Smooth muscle cell (in vitro differentiated cells): ENCODE data around the gene ARHGAP26. TPM values are rescaled to one million over a fixed set of nuclear protein-coding genes. Genes with fewer than 3 reads are reported as not detected.

Experiments
- DNase-seq: peaks from one replicate; lab custom pipeline; 2025; ENCODE audit not compliant: unreplicated experiment; lab: John Stamatoyannopoulos, UW
- H2AFZ ChIP-seq: fragments of 200-600 bp; sonication (generic); 2 replicates; pipeline ENCODE4 v1.6.0; 2016; ENCODE audit warnings: antibody characterized with exemption, low read depth, mild to moderate bottlenecking
- H3F3A ChIP-seq: fragments of 200-600 bp; sonication (generic); 2 replicates; pipeline ENCODE4 v1.6.0; 2017; ENCODE audit warnings: antibody characterized with exemption, low read depth
- H3K27ac ChIP-seq: fragments of 200-600 bp; sonication (generic); 2 replicates; pipeline ENCODE4 v1.5.1; 2016; ENCODE audit warnings: low read depth, mild to moderate bottlenecking
- H3K27me3 ChIP-seq: fragments of 200-600 bp; sonication (generic); 2 replicates; pipeline ENCODE4 v1.6.1; 2016; ENCODE audit warnings: low read depth, mild to moderate bottlenecking
- H3K36me3 ChIP-seq: fragments of 200-600 bp; sonication (generic); 2 replicates; pipeline ENCODE4 v1.5.1; 2016; ENCODE audit warnings: low read depth
- H3K4me1 ChIP-seq: fragments of 200-600 bp; sonication (generic); 2 replicates; pipeline ENCODE4 v1.5.1; 2016; ENCODE audit warnings: low read depth
- H3K4me2 ChIP-seq: fragments of 200-600 bp; sonication (generic); 2 replicates; pipeline ENCODE4 v1.6.0; 2016; ENCODE audit warnings: mild to moderate bottlenecking
- H3K4me3 ChIP-seq: fragments of 200-600 bp; sonication (generic); 2 replicates; pipeline ENCODE4 v1.5.1; 2016; ENCODE audit warnings: mild to moderate bottlenecking
- H3K79me2 ChIP-seq: fragments of 200-600 bp; sonication (generic); 2 replicates; pipeline ENCODE4 v1.6.0; 2016; ENCODE audit warnings: low read depth, mild to moderate bottlenecking
- H3K9ac ChIP-seq: fragments of 200-600 bp; sonication (generic); 2 replicates; pipeline ENCODE4 v1.6.0; 2016; ENCODE audit warnings: low read depth
- H3K9me3 ChIP-seq: fragments of 200-600 bp; sonication (generic); replicated peaks from 2 replicates; pipeline ENCODE4 v1.5.1; 2016; ENCODE audit warnings: low read depth
- H4K20me1 ChIP-seq: fragments of 200-600 bp; sonication (generic); 2 replicates; pipeline ENCODE4 v1.6.0; 2016; ENCODE audit warnings: low read depth
- CTCF ChIP-seq: fragments of 200-600 bp; sonication (generic); IDR thresholded peaks from 2 replicates; pipeline ENCODE4 v1.5.1; 2017; ENCODE audit warnings: borderline replicate concordance, mild to moderate bottlenecking, antibody characterized with exemption; ENCODE audit not compliant: insufficient read depth, poor library complexity, severe bottlenecking
- WGBS: methylation state at CpG from one replicate; pipeline ENCODE4 v1.1.7; 2016; ENCODE audit warnings: low lambda C conversion rate; 5-methylcytosine and 5-hydroxymethylcytosine counted together
- polyA plus RNA-seq: library from polyadenylated mRNA; unstranded; fragments of >200 nt; fragmentation: Nextera tagmentation; extraction: Ambion mirVana; gene quantifications from 2 replicates; pipeline ENCODE4 v1.2.1, GENCODE V29; 2016
- total RNA-seq: library from RNA; depleted of rRNA; stranded (reverse); fragments of >200 nt; gene quantifications from 2 replicates; pipeline ENCODE4 v1.2.3, GENCODE V29; 2014

ARHGAP26 gene
- total and polyA plus RNA-seq, 2 experiments from 2014 or later, result 2.2 to 5.1 TPM

GRCh38 chr5:142833517-142834449 lies 63.6 kb downstream of the ARHGAP26 start:
- no peak for DNase-seq
- H2AFZ ChIP-seq, result no peak overlapping the region

DNA sequence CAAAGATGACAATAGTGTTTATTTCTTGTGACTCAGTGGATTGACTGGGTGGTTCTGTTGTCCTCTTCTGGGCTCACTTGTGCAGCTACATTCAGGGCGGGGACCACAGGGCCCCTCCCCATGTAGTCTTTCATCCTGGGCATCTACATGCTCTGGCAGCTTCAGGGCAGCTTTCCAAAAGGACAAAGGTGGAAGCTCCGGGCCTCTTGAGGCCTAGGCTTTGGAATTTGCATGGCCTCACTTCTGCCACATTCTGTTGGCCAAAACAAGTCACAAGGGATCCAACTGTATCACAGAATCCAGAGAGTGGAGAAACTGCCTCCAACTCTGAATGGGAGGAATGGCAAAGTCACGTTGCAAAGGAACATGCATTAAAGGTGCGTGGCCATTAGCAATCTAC lies 64.3 kb downstream of the ARHGAP26 start:
- Histone ChIP-seq H3K79me2 (no peaks in the 10 kb centered on the region), H3K9me3 (no peaks in the 10 kb centered on the region), H3K27me3 (no peaks in the 10 kb centered on the region), H3K4me3 (no peak overlapping the region), H3K36me3 (no peaks in the 10 kb centered on the region), H3F3A (no peaks in the 10 kb centered on the region), H3K4me1 (no peaks in the 10 kb centered on the region), H3K27ac (no peak overlapping the region), H2AFZ (no peak overlapping the region), H3K4me2 (no peak overlapping the region), H4K20me1 (no peaks in the 10 kb centered on the region), H3K9ac (no peak overlapping the region)
- no peak for DNase-seq
- no peak for TF ChIP-seq CTCF
- 97% methylated on average over 4 of the region's 4 CpGs for WGBS

More at GRCh38 chr5:142833517-142834449, 63.6 kb downstream of the ARHGAP26 start:
- Histone ChIP-seq H3K4me2 (no peak overlapping the region), H3K27me3 (no peaks in the 10 kb centered on the region), H3K79me2 (no peaks in the 10 kb centered on the region), H3K27ac (no peak overlapping the region), H3K4me1 (no peaks in the 10 kb centered on the region), H3K4me3 (no peak overlapping the region), H3K9me3 (no peaks in the 10 kb centered on the region), H3K36me3 (no peaks in the 10 kb centered on the region), H3K9ac (no peak overlapping the region), H4K20me1 (no peaks in the 10 kb centered on the region), H3F3A (no peaks in the 10 kb centered on the region)
- WGBS, result 87% methylated on average over 7 of the region's 7 CpGs
- TF ChIP-seq CTCF, result no peak

GRCh38 chr5:142835540-142835939 lies 65.4 kb downstream of the ARHGAP26 start:
- Histone ChIP-seq H3K4me1 (no peaks in the 10 kb centered on the region), H3K4me3 (no peak overlapping the region), H2AFZ (no peak overlapping the region), H3K36me3 (no peaks in the 10 kb centered on the region), H3K27me3 (no peaks in the 10 kb centered on the region), H3K9ac (no peak overlapping the region), H3K27ac (no peak overlapping the region), H3F3A (no peaks in the 10 kb centered on the region), H3K4me2 (no peak overlapping the region), H4K20me1 (no peaks in the 10 kb centered on the region), H3K79me2 (no peaks in the 10 kb centered on the region), H3K9me3 (no peaks in the 10 kb centered on the region)
- WGBS, result 89% methylated on average over 1 of the region's 1 CpG
- no peak for DNase-seq
- TF ChIP-seq CTCF, result no peak

DNA sequence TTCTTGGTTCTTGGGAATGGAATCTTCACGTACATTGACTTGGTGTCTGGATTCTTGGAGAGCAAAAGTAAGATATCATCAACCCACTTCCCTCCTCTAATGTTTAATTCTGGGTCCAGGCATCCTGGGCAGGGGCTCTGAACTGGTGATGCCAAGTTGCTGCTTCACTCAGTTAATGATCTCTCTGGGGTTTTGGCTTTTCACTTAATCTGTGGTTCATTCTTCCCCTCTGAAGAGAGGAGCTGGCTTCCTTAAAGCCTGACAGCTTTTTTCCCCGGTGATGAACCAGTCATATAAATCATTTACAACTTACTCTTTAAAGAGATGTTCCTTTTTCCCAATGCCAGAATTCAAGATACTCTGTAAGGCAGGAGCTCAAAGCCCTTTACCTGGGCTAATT lies 65.9 kb downstream of the ARHGAP26 start:
- H3K4me3 ChIP-seq, result no peak overlapping the region
- no peaks in the 10 kb centered on the region for H3K9me3 ChIP-seq
- H2AFZ ChIP-seq, result no peak overlapping the region
- no peak overlapping the region for H3K4me2 ChIP-seq
- H3K27ac ChIP-seq, result no peak overlapping the region
- H4K20me1 ChIP-seq, result no peaks in the 10 kb centered on the region
- no peaks in the 10 kb centered on the region for H3K27me3 ChIP-seq
- no peak for DNase-seq
- no peak for TF ChIP-seq CTCF
- no peaks in the 10 kb centered on the region for H3K36me3 ChIP-seq
- 42% methylated on average over 2 of the region's 2 CpGs for WGBS
- H3F3A ChIP-seq, result no peaks in the 10 kb centered on the region
- H3K9ac ChIP-seq, result no peak overlapping the region
- H3K4me1 ChIP-seq, result no peaks in the 10 kb centered on the region
- H3K79me2 ChIP-seq, result no peaks in the 10 kb centered on the region
